Osteoblast (primary cell): ENCODE data around the gene GABRG3. TPM values are rescaled to one million over a fixed set of nuclear protein-coding genes. Genes with fewer than 3 reads are reported as not detected.

Source experiments
- DNase-seq: peaks from one replicate; pipeline ENCODE4 v3.0.0; 2011; ENCODE audit warnings: low spot score, mixed read lengths; ENCODE audit not compliant: insufficient read length; ENCODE audit errors: missing footprints
- H2AFZ ChIP-seq: 2 replicates; pipeline ENCODE4 v1.6.0; 2011; ENCODE audit warnings: mild to moderate bottlenecking, low read length
- H3K27ac ChIP-seq: 2 replicates; pipeline ENCODE4 v1.5.1; 2011; ENCODE audit warnings: mild to moderate bottlenecking, low read depth, low read length, moderate library complexity
- H3K27me3 ChIP-seq: 2 replicates; pipeline ENCODE4 v1.6.0; 2012; ENCODE audit warnings: mild to moderate bottlenecking, control low read depth, inconsistent platforms, low read length, moderate library complexity; ENCODE audit not compliant: insufficient read depth
- H3K36me3 ChIP-seq: 2 replicates; pipeline ENCODE4 v1.5.1; 2011; ENCODE audit warnings: mild to moderate bottlenecking, low read length, control low read depth, moderate library complexity; ENCODE audit not compliant: insufficient read depth
- H3K4me1 ChIP-seq: 2 replicates; pipeline ENCODE4 v1.5.1; 2011; ENCODE audit warnings: mild to moderate bottlenecking, low read length, control low read depth, moderate library complexity; ENCODE audit not compliant: insufficient read depth
- H3K4me2 ChIP-seq: 2 replicates; pipeline ENCODE4 v1.6.0; 2011; ENCODE audit warnings: mild to moderate bottlenecking, low read length; ENCODE audit not compliant: insufficient read depth
- H3K4me3 ChIP-seq: fragments of 200-600 bp; sonication (generic); 3 replicates; pipeline ENCODE4 v1.5.1; 2012; ENCODE audit warnings: mild to moderate bottlenecking, low read length, inconsistent platforms; ENCODE audit not compliant: insufficient read depth
- H3K79me2 ChIP-seq: 2 replicates; pipeline ENCODE4 v1.6.0; 2012; ENCODE audit warnings: mild to moderate bottlenecking, low read length, control low read depth, inconsistent platforms; ENCODE audit not compliant: insufficient read depth
- H3K9me3 ChIP-seq: 2 replicates; pipeline ENCODE4 v1.5.1; 2011; ENCODE audit warnings: low read depth, low read length, control low read depth
- H4K20me1 ChIP-seq: 2 replicates; pipeline ENCODE4 v1.6.0; 2012; ENCODE audit warnings: mild to moderate bottlenecking, low read length, control low read depth; ENCODE audit not compliant: insufficient read depth
- total RNA-seq: library from RNA; depleted of rRNA; stranded (reverse); fragments of >200 nt; gene quantifications from 2 replicates; pipeline ENCODE4 v1.2.3, GENCODE V29; 2012
- TF ChIP-seq, protein P1 (sequence below): IDR thresholded peaks from 2 replicates; pipeline ENCODE4 v1.5.1; 2011; ENCODE audit warnings: mild to moderate bottlenecking, low read depth, low read length, moderate library complexity; ENCODE audit errors: extremely low read depth

The GABRG3 gene
- total RNA-seq, 1 donor, result not detected

DNA sequence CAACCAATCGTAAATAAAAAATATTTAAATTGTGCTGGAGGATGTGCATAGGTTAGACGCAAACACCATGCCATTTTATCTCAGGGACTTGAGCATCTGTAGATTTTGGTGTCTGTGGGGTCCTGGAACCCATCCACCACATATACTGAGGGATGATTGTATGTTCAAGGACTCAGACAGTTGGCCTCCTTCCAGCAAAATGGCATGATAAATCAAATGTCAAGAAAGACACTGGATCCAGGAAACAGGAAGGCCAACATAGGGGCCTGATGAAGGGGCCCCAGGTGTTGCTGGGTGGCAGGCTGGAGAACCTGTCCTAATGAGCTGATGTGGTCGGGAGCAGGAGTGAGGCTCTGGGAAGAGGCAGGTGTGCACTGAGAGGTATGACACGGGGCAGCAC is 289.5 kb downstream of the GABRG3 start:
- no peaks in the 10 kb centered on the region for H3K36me3 ChIP-seq
- TF ChIP-seq, protein P1, sequence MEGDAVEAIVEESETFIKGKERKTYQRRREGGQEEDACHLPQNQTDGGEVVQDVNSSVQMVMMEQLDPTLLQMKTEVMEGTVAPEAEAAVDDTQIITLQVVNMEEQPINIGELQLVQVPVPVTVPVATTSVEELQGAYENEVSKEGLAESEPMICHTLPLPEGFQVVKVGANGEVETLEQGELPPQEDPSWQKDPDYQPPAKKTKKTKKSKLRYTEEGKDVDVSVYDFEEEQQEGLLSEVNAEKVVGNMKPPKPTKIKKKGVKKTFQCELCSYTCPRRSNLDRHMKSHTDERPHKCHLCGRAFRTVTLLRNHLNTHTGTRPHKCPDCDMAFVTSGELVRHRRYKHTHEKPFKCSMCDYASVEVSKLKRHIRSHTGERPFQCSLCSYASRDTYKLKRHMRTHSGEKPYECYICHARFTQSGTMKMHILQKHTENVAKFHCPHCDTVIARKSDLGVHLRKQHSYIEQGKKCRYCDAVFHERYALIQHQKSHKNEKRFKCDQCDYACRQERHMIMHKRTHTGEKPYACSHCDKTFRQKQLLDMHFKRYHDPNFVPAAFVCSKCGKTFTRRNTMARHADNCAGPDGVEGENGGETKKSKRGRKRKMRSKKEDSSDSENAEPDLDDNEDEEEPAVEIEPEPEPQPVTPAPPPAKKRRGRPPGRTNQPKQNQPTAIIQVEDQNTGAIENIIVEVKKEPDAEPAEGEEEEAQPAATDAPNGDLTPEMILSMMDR, result no peak

DNA sequence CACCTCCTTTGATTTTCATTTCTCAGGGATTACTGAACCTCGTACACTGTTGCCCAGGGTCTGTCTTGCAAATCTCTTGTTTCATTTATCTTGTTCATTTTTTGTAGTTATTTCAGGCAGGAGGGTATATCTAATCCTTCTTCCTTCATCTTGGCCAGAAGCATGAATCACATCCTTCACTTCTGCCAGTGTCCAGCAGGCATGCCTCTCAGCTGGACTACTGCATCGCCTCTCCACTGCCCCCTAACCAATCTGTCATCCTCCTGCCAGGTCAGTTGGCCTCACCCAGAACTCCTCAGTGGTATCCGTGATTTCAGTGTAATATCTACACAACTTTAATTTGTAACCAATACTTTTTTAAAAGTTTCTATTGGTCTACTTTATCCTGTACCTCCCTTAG is 297.9 kb downstream of the GABRG3 start:
- Histone ChIP-seq H2AFZ (no peak overlapping the region), H3K27ac (no peak overlapping the region), H3K27me3 (no peaks in the 10 kb centered on the region), H3K36me3 (no peaks in the 10 kb centered on the region), H3K4me2 (no peak overlapping the region), H3K4me3 (no peak overlapping the region), H3K4me1 (no peaks in the 10 kb centered on the region), H3K9me3 (peaks cover 5% of the 10 kb centered on the region), H4K20me1 (no peaks in the 10 kb centered on the region), H3K79me2 (no peaks in the 10 kb centered on the region)
- TF ChIP-seq, protein P1, result no peak
- no peak for DNase-seq

More for the DNA sequence above, 289.5 kb downstream of the GABRG3 start:
- Histone ChIP-seq H3K4me3 (no peak overlapping the region), H3K9me3 (no peaks in the 10 kb centered on the region), H3K79me2 (no peaks in the 10 kb centered on the region), H3K4me2 (no peak overlapping the region), H3K4me1 (no peaks in the 10 kb centered on the region), H2AFZ (no peak overlapping the region), H3K27me3 (no peaks in the 10 kb centered on the region), H3K27ac (no peak overlapping the region), H4K20me1 (no peaks in the 10 kb centered on the region)
- DNase-seq, result no peak

DNA sequence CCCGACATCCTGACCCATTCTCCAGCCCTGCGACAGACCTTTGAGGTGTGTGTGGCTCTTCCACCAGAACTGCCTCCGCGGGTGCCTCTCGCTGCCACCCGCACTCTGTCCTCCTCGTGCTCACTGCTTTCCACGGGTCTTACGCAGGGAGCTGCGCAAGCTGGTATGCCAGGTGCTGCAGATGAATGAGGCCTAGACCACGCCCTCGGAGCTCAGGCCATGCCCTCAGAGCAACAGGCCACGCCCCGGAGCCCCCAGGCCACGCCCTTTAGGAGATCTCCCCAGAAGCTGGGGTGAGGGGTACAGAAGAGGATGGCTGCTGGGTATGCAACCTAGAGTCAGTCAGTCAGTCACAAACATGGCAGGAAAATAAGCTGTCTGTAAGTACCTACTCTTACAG is 300.3 kb downstream of the GABRG3 start:
- Histone ChIP-seq H4K20me1 (no peaks in the 10 kb centered on the region), H3K9me3 (peaks cover 7% of the 10 kb centered on the region), H3K79me2 (no peaks in the 10 kb centered on the region), H3K36me3 (no peaks in the 10 kb centered on the region), H3K27ac (no peak overlapping the region), H3K27me3 (no peaks in the 10 kb centered on the region), H2AFZ (no peak overlapping the region), H3K4me3 (no peak overlapping the region), H3K4me1 (no peaks in the 10 kb centered on the region), H3K4me2 (no peak overlapping the region)
- TF ChIP-seq, protein P1, result no peak
- DNase-seq, result no peak

DNA sequence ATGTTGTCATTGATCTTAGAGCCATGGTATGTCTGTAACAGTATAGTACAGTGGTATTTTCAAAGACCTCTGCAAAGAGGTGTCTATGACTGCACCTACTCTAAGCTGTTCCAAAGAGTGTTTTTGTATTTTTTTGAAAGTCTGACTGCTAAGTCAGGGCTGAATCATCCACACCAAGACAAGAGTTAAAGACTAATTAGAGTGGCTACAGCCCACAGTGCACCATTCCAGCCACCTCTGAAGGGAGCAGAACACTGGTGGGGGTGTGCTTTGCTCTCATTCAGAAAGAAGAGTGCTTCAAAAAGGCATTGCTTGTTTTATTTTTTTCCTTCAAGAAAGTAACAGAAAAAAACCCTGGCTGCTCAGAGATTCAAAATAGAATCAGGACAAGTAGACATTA is 301.4 kb downstream of the GABRG3 start:
- no peaks in the 10 kb centered on the region for H3K27me3 ChIP-seq
- H3K9me3 ChIP-seq, result peaks cover 7% of the 10 kb centered on the region
- TF ChIP-seq, protein P1, result no peak
- H3K79me2 ChIP-seq, result no peaks in the 10 kb centered on the region
- H3K27ac ChIP-seq, result no peak overlapping the region
- H3K4me2 ChIP-seq, result no peak overlapping the region
- H3K4me3 ChIP-seq, result no peak overlapping the region
- no peaks in the 10 kb centered on the region for H3K36me3 ChIP-seq
- H3K4me1 ChIP-seq, result no peaks in the 10 kb centered on the region
- H2AFZ ChIP-seq, result no peak overlapping the region
- H4K20me1 ChIP-seq, result no peaks in the 10 kb centered on the region
- no peak for DNase-seq
